ENCODE data around the gene ZNF683. TPM values are rescaled to one million over a fixed set of nuclear protein-coding genes. Genes with fewer than 3 reads are reported as not detected.

ZNF683 gene
- total RNA-seq, 1 experiment from 2014 or later, result not detected

GRCh38 chr1:26358411-26359384 lies 13.9 kb downstream of the ZNF683 start:
- Histone ChIP-seq H3K9me2 (ENCODE audit: insufficient read depth) (no peaks in the 10 kb centered on the region), H3F3A (ENCODE audit: insufficient read depth, low read depth) (peaks cover 28% of the 10 kb centered on the region), H4K20me1 (ENCODE audit: insufficient read depth) (no peaks in the 10 kb centered on the region), H3K79me2 (ENCODE audit: low read depth) (peaks cover 2% of the 10 kb centered on the region), H3K4me1 (replicated peaks; ENCODE audit: insufficient read depth) (peaks cover 54% of the 10 kb centered on the region), H3K4me2 (peak overlapping the region; percentile 78), H2AFZ (no peak overlapping the region), H3K9me3 (ENCODE audit: insufficient read depth, low read depth) (no peaks in the 10 kb centered on the region), H3K27ac (peak overlapping the region; percentile 84), H3K27me3 (ENCODE audit: insufficient read depth, low read depth) (no peaks in the 10 kb centered on the region), H3K4me3 (no peak overlapping the region; the same call in 1 of the 2 replicates), H3K36me3 (ENCODE audit: low read depth) (no peaks in the 10 kb centered on the region)
- intact Hi-C loops (cut with micrococcal nuclease; ENCODE audit: unreplicated experiment), result loop anchor here (5.0 to 10.0 kb wide), 2 partner anchors 51 to 506 kb away; partner anchors contain the start of genes SFN and UBXN11
- TF ChIP-seq EZH2 (IDR thresholded peaks at IDR 0.05; ENCODE audit: low read depth), result no peak
- peak; percentile 88 to 97 for DNase-seq
- POLR2A ChIA-PET (ENCODE audit: unreplicated experiment), result interaction anchor here (0.5 to 1.1 kb wide), 3 partner anchors 59 to 142 kb away, joined by 6 to 19 read pairs (median 7); no protein-coding TSS in a partner anchor
- CTCF ChIA-PET, result interaction anchor here (0.5 to 2.1 kb wide), 4 partner anchors 16 to 214 kb away, joined by 3 to 7 read pairs (median 4); no protein-coding TSS in a partner anchor
- BruUV-seq (replicated peaks), result TSS peak; percentile 29

- Histone ChIP-seq H3F3A (ENCODE audit: insufficient read depth, low read depth) (peaks cover 37% of the 10 kb centered on the region), H3K4me1 (replicated peaks; ENCODE audit: insufficient read depth) (peaks cover 69% of the 10 kb centered on the region), H3K27ac (peak overlapping the region; percentile 84), H2AFZ (no peak overlapping the region), H3K27me3 (ENCODE audit: insufficient read depth, low read depth) (no peaks in the 10 kb centered on the region), H4K20me1 (ENCODE audit: insufficient read depth) (no peaks in the 10 kb centered on the region), H3K9me3 (ENCODE audit: insufficient read depth, low read depth) (no peaks in the 10 kb centered on the region), H3K79me2 (ENCODE audit: low read depth) (peaks cover 14% of the 10 kb centered on the region), H3K36me3 (ENCODE audit: low read depth) (no peaks in the 10 kb centered on the region), H3K4me3 (peak overlapping the region; percentile 36; the same call in 1 of the 2 replicates), H3K4me2 (peak overlapping the region; percentile 78), H3K9me2 (ENCODE audit: insufficient read depth) (no peaks in the 10 kb centered on the region)
- no TSS peak for BruUV-seq (replicated peaks)
- ChIA-PET CTCF (interaction anchor here (2.1 kb wide), 1 partner anchor 60 kb away, joined by 7 read pairs; no protein-coding TSS in a partner anchor), POLR2A (ENCODE audit: unreplicated experiment) (interaction anchor here (0.8 kb wide), 1 partner anchor 21 kb away, joined by 3 read pairs; no protein-coding TSS in a partner anchor)
- DNase-seq, result peak; percentile 91
- no peak for TF ChIP-seq EZH2 (IDR thresholded peaks at IDR 0.05; ENCODE audit: low read depth)
- TF ChIP-seq, protein P1, sequence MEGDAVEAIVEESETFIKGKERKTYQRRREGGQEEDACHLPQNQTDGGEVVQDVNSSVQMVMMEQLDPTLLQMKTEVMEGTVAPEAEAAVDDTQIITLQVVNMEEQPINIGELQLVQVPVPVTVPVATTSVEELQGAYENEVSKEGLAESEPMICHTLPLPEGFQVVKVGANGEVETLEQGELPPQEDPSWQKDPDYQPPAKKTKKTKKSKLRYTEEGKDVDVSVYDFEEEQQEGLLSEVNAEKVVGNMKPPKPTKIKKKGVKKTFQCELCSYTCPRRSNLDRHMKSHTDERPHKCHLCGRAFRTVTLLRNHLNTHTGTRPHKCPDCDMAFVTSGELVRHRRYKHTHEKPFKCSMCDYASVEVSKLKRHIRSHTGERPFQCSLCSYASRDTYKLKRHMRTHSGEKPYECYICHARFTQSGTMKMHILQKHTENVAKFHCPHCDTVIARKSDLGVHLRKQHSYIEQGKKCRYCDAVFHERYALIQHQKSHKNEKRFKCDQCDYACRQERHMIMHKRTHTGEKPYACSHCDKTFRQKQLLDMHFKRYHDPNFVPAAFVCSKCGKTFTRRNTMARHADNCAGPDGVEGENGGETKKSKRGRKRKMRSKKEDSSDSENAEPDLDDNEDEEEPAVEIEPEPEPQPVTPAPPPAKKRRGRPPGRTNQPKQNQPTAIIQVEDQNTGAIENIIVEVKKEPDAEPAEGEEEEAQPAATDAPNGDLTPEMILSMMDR (conservative IDR thresholded peaks at IDR 0.05), result no peak
- intact Hi-C loops (cut with micrococcal nuclease; ENCODE audit: unreplicated experiment), result loop anchor here (2.0 to 10.0 kb wide), 3 partner anchors 50 to 508 kb away; partner anchors contain the start of genes SFN and UBXN11
These were observed 15.4 kb downstream of the ZNF683 start for GRCh38 chr1:26357121-26357602.

DNA sequence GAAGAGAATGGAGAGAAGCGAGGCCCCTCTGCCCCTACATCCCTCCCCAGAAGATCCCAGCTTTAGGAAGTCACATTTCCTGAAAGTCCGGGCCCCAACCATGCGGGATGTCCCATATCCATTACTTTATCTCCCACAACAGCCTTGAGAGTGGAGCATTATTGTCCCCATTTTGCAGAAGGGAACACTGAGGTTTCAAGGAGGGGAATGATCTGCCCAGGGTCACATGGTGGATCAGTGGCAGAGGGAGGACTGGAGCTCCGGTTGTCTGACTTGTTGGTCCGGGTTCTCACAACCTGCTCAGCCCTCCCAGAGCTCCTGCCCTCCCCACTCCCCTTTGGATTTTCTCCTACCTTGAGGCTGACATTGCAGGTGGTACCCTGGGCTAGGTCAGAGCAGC lies 16.4 kb downstream of the ZNF683 start:
- ChIA-PET CTCF (no interaction called here), POLR2A (ENCODE audit: unreplicated experiment) (no interaction called here)
- Histone ChIP-seq H4K20me1 (ENCODE audit: insufficient read depth) (no peaks in the 10 kb centered on the region), H3K36me3 (ENCODE audit: low read depth) (no peaks in the 10 kb centered on the region), H2AFZ (no peak overlapping the region), H3K4me3 (no peak overlapping the region; the same call in 1 of the 2 replicates), H3K4me1 (replicated peaks; ENCODE audit: insufficient read depth) (peaks cover 78% of the 10 kb centered on the region), H3K4me2 (peak overlapping the region; percentile 78), H3K9me3 (ENCODE audit: insufficient read depth, low read depth) (no peaks in the 10 kb centered on the region), H3F3A (ENCODE audit: insufficient read depth, low read depth) (peaks cover 43% of the 10 kb centered on the region), H3K9me2 (ENCODE audit: insufficient read depth) (no peaks in the 10 kb centered on the region), H3K27ac (peak overlapping the region; percentile 84), H3K79me2 (ENCODE audit: low read depth) (peaks cover 14% of the 10 kb centered on the region), H3K27me3 (ENCODE audit: insufficient read depth, low read depth) (no peaks in the 10 kb centered on the region)
- intact Hi-C loops (cut with micrococcal nuclease; ENCODE audit: unreplicated experiment), result loop anchor here (2.0 to 10.0 kb wide), 3 partner anchors 49 to 509 kb away; partner anchors contain the start of genes SFN and UBXN11
- peak in 1 of 2 experiments; percentile 27 for DNase-seq
- BruUV-seq (replicated peaks), result no TSS peak
- TF ChIP-seq, protein P1 (conservative IDR thresholded peaks at IDR 0.05), result no peak
- TF ChIP-seq EZH2 (IDR thresholded peaks at IDR 0.05; ENCODE audit: low read depth), result no peak
